ENCODE data around the gene EXOC3.

DNA sequence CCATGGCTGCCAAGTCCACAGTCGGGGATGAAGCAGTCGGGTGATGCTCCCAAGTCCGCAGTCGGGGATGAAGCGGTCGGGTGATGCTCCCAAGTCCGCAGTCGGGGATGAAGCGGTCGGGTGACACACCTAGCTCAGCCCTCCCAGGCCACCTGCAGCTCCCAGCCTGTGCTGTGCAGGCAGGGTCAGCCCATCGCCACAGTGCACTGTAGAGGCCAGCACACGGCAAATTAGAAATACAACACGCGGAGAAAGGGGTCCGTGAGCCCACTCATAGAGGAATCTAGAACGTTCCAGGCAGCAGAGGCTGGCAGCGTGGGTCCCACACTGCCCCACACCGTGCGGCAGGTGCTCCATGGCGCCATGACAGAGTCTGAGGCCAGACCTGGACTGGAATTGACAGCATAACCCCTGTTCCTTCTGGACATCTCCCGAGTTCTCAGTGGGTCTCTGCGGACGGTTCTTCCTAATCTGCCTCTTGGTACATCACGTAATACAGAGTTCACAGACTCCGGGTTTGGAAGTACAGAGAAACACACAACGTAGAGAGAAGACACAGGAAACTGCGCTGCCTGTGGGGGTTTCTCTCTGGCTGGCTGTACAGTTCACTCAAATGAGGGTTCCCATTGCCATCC, 7.7 kb upstream of the EXOC3 start:
- TF ChIP-seq, protein P1, sequence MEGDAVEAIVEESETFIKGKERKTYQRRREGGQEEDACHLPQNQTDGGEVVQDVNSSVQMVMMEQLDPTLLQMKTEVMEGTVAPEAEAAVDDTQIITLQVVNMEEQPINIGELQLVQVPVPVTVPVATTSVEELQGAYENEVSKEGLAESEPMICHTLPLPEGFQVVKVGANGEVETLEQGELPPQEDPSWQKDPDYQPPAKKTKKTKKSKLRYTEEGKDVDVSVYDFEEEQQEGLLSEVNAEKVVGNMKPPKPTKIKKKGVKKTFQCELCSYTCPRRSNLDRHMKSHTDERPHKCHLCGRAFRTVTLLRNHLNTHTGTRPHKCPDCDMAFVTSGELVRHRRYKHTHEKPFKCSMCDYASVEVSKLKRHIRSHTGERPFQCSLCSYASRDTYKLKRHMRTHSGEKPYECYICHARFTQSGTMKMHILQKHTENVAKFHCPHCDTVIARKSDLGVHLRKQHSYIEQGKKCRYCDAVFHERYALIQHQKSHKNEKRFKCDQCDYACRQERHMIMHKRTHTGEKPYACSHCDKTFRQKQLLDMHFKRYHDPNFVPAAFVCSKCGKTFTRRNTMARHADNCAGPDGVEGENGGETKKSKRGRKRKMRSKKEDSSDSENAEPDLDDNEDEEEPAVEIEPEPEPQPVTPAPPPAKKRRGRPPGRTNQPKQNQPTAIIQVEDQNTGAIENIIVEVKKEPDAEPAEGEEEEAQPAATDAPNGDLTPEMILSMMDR (IDR thresholded peaks at IDR 0.05; ENCODE audit: low read depth, low read length): no peak
- no peak for TF ChIP-seq EZH2phosphoT487 (IDR thresholded peaks at IDR 0.05; ENCODE audit: low read depth)
